HL-60/S4 treated with retinoic acid at 250 ng/mL for 4 days and 3 days (cell line): ENCODE data around the gene TTC6.

ENCODE experiments used
- in situ Hi-C: fragments of 300-500 bp; cut with MboI; formaldehyde crosslinking; loops from 2 replicates; pipeline ENCODE4 v1.7.0; 2022; ENCODE audit warnings: low sequenced_read_pairs

TTC6 gene

DNA sequence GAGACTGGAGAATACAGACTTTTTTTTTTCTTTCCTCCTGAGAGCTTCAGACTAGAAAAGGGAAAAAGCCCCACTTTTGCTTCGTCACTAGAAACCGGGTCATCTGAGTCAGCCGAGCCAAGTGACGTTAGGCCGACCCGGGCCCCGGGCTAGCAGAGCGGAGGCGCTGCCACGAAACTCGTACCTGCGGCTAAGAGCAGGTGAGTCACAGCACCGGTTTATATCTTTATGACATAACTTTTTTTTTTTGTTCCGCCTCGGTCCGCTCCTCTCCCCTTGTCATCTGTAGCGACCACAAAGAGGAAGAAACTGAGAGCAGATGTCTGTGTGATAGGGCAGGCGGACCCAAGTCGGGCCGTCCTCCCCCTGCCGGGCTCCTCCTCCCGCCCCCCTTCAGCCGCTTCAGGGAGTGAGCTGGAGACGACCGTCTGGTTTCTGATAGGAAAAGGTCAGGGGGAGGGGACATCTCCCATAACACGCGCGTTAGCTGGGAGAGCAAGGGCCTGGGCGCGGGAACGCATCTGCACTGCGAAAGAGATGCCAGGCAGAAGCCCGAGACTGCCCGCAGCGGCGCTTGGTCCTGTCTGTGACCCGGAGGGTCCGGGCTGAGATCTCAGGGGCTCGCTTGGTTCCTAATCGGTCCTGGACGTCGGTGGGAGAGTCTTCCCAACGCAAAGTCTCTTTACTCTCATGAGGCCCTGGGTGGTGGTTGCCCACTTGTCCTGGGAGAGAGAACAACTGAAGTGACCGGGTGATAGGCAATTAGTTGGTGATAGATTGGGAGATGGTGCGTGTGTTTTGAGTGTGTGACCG lies 586 bp downstream of the TTC6 start:
- in situ Hi-C loops = no loop called here

DNA sequence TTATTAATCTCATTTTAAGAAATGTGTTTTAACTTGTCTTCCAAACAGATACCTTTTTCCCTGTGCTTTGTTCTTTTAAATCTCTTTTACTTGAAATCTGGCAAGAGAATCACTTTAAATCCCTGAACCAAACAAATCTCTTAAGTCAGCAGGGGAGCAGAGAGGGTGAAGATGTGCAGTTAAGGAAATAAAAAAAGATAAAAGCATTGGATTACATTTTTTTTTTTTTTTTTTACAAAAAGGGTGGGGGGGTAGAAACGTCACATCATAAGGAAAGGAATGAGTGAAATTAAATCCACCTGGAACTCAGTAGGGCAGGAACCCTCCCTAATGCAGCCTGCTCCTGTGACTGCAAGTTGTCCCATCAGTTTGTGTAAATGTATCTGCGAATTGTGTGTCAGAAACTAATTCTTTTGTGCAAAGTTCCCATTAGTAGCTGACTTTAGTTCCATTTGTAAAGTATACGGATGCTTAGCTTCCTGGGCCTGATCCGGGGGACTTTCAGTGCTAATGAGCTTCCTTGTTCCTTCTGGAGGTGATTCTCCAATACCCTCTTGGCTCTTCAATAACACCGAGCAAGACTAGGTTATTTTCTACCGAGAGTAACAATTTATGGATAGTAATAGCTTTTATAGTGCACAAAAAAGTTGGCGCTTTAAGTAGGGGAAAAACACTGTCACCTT lies 1.5 kb downstream of the TTC6 start:
- in situ Hi-C loops = no loop called here

DNA sequence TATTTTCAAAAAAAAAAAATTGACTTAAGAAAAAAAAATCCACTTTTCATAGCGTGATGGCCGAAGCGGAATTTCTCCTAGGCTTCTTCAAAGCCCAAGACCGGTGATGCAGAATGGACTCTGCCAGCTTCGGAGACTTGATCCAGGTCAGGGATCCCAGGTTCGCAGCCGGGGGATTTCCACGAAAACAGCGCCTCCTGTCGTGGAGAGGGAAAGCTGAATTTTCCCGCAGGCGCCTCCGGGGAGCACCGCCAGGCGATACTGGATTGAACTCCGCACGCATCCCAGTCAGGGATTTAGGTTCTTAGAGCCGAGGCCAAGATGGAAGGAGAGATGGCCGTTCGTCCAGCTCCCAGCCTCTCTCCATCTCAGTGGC lies 2.1 kb downstream of the TTC6 start:
- in situ Hi-C loops = no loop called here

DNA sequence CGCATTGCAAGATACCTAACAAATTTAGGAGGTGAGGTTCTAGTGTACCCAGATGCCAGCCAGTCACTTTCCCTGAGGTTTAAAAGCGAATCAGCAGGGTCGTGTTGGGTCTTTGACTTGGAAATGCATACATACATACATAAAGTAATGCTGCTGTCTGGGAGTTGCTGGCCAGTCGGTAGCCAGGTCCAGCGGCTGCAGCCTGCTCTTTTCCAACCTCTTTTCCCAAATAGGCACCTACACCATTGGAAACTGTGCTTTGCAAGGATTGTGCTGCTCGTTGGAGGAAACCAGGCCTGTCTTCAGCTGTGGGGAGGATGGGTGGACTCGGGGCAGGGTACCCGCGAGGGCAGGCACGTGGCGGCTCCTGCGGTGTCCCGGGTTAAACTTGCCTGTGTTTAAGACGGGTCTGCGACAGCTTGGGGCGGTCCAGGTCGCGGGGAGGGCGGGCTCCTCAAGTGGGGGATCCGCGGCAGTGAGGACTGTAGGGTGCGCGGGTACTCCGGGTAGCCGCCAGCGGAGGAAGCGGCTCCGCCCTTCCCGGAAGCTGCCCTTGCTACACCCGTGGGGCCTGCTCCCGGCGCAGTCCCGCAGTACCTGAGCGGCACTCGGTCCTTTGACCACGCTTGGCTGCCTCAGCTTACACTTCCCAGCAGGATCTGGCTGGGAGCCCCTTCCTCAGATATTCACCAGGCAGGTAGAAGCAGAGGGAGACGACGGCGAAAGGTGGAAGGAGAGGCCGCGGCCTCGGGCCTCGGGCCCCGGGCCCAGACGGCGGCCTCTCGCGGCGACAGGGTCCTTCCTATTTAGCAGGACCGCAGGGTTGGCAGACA lies 2.7 kb downstream of the TTC6 start:
- in situ Hi-C loops = no loop called here

DNA sequence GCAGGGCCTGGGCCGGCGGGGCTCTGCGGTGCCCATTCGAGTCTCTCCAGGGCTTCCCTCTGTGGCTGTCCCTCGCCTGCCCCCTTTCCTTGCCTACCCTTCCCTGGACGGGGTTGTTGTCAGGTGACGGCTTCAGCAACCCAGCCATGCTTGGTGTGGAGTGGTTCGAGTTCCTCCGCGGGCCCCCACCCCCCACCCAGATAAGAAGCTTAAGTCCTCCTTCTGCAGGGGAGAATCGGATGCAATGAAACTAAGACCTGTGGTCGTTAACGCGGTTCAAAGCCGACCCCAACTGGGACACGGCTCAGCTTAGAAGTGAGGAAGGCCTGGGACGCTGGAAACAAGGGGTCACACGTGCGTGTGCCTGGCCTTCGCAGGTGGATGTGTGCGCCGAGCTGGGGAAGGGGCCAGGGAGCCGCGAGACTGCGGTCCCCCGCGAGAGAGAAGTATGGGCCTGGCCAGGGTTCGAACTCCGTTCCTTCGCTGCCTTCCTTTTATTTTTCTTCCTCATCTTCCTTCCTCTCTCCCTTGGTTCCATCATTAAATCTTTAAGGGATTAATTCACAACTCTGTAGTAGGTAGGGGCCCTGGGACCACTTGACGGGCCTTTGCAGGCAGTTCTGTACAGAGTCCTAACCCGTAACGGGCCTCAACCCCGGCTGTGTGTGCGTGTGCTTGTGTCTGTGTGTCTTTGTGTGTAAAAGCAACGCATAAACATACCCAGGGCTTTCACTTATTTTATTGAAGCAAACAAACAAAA lies 3.5 kb downstream of the TTC6 start:
- in situ Hi-C loops = no loop called here

DNA sequence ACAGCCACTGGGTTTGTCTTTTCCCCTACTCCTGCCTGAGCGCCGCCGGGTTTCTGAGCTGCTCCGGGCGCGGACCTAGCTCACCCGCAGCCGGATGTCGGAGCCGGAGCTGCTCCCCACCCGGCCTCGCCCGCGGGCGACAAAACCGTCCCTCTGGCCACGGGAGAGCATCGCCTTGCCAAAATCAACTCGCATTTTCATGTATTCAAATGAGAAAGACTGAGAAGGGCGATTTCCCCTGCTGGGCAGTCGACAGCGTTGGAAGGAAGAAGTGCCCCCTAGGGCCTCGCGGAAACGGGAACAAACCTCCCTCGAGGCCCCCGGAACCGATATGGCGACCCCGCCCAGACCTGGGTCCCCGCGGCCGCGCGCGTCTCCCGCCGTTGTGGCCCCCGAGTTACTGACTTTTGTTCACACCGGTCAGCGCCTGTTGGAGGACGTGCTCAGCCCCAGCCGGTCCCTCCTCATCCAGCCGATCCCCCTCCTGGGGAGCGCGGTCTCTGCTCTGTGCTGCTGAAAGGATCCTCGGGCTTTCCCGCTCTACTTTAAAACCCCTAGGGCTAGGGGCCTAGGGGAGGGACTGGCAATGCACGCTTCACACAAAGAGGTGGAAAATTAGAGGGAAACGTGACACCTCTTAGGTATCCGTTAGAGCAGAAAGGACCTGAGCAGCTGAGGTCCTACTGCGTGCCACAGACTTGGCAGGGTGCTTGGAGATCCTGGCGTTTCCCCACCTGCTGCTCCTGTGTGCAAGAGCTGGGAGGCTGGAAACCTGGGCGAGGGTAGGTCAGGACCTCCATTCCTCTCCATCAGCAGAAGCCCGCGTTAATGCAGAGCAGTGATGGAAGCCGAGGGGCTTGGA lies 4.3 kb downstream of the TTC6 start:
- in situ Hi-C loops = no loop called here

DNA sequence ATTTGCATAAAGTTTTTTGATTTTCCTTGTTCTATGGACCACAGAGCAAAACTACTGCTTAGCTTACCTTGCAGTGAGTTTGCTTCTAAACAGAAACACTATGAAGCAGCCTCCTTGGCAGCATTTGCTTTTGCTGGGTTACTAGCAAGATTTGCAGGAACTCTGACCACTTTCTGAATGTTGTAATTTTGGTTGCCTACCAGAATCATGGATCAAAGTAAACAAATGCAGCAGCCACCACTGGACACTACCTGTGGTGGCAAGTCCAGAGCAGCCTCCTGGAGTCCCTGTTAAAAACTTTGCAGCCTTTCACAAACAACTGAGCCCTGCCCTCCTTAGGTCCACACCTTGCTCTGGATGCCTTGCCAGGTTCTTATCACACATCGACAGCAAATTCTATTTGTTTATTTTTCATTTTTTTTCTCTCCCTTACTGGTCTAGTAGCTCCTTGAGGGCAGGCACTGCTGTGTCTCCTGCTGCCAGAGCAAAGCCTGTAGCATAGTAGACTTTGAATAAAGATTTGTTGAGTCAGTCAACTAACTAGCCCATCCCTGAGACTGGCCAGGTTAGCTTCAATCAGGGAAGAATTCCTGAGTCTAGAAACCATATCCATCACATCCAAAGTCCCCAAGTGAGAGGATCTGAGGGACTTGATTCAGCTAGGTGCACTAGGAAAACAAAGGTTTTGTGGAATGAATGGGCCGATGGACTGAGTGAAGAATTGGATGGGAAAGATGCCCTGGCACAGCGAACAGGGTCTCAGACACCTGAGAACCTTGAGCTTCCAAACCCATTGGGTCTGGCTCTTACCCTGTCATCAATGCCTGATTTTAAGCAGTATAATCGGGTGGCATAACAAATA lies 5.7 kb downstream of the TTC6 start:
- in situ Hi-C loops = no loop called here

DNA sequence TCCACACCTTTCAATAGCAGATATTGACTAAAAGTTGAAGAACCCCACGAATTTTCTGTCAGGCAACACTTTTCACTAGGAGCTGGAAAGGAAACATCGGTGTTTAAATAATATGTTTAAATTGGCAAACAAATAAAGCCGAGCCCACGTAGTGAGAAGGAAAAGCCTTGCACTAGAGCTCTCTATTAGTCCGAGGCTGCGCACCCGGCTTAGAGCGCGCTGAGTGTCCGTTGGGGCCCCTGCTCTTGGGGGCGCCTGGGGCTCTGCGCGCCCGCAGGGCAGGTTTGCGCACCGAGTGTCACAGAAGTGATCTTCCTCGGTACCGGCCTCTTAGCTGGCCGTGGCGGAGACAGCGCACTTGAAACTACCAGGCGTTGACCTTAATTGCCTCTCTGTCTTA lies 6.4 kb downstream of the TTC6 start:
- in situ Hi-C loops = no loop called here

DNA sequence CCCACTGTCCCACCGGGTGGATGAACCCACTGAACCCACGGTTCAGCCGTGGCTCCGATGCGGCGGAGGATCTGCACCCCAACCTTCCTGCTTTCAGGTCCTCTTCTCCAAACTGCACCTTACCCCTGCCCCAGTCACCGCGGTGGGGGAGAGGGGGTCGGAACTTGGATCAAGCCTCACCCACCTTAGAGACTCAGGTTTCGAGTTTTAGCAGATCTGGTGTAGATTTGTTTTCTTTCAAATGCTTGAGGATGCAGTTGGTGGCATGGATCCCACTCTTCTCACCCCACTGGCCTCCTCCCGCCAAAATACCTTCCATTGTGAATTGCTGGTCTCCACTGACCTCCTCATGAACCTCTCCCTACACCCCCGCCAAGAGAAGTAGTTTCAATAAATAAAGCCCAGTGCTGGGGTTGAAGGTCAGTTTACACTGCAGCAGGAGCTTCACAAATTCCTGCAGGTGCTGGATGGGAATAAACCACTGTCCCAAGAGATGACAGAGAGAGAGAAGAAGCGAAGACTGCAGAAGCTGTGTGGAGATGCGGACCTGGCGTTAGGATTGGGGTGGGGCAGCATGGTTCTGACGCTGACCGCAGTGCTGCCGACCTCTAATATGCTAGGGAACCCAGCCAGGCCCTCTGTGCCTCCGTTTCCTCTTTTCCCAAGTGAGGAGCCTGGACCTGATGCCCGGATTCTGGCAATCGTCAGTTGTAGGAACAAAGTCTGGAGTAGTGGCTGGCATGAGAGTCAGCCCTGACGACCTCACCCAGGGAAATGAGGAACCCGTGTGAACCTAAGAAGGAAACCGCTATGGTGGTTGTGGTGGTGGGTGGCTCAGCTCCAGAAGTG lies 7.4 kb downstream of the TTC6 start:
- in situ Hi-C loops = no loop called here

DNA sequence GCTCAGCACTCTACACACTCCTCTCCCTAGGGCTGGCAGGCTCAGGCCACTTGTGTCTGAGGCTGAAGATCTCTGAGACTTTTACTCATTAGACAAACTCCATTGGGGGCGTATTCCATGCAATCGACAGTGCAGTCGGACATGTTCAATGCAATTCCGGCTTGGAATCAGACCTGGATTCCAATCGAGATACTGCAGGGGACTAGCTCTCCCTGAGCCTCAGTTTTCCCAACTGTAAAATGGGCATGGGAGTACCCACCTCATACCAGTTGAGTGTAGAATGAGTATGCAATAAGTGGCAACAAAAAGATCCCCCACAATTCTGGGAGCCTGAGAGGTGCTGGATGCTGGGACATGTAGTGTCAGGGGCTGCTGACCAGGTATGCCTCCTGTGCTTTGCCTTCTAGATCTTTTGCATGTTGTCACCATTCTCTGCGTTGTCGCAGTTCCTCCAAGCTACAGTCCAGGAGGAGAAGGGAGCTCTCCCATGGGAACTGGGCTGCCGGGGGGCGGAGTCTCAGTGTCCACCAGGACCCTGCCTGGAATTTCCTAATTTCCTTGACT lies 8.3 kb downstream of the TTC6 start:
- in situ Hi-C loops = no loop called here

DNA sequence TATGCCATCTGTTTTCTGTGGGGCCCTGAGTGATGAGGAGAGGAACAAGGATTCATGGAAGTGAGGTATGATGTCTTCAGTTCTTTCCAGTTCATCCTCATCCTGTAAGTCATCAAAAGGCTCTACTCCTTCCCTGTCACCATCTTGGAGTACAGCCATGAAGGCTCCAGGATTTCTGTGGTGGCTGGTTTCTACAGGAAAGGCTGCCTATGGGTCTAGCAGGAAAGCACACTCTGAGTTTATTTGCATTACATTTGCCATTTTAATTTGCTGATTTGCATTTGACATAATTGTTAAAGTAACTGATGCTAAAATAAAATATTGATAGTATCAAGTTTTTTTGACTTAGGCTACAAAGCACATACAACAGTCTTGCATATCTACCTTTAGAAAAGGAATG lies 11.2 kb downstream of the TTC6 start:
- in situ Hi-C loops = no loop called here

DNA sequence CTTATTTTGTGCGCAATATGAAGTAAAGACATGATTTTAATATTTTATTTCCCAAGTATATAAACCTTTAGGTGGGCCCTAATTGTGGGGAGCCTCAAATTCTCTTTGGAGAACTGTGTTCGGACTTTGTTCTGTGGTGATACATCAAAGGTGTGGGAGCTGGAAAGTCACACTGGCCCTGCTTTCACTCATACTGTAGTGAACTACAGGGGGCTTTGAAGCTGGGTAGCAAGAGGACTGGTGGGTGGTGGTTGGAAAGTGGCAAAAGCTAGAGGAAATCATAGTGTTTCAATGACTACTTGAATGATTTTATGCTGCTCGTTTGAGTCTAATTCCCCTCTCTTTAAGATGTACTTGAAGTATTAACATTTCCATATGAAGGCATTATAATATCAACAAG lies 13.2 kb downstream of the TTC6 start:
- in situ Hi-C loops = no loop called here

DNA sequence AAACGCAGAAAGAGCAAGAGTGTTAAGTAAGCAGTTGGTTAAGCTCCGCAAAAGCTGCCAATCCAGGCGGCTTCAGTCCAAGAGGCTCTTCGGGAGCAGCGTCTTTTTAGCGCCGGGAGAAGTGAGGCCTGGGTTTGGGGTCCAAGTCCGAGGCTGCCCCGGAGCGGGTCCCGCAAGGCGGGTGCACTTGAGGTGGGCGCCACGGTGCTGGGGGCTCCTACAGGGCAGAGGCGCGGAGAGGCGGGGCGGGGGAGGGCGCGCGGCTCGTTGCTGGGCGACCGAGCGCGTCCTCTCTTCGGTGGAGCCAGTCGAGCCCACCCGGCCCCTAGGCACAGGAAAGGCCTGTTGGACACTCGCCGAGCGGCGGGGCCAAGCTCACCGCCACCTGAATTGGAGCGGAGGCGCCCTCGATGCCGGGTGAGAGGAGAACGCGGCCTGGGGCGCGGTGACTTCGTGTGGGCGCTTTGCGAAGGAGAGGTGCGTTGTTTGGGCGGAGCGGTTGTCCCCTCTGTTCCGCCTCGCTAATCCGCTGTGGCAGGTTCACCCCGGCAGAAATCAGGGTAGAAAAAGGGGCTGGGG lies 15.6 kb downstream of the TTC6 start:
- in situ Hi-C loops = no loop called here

DNA sequence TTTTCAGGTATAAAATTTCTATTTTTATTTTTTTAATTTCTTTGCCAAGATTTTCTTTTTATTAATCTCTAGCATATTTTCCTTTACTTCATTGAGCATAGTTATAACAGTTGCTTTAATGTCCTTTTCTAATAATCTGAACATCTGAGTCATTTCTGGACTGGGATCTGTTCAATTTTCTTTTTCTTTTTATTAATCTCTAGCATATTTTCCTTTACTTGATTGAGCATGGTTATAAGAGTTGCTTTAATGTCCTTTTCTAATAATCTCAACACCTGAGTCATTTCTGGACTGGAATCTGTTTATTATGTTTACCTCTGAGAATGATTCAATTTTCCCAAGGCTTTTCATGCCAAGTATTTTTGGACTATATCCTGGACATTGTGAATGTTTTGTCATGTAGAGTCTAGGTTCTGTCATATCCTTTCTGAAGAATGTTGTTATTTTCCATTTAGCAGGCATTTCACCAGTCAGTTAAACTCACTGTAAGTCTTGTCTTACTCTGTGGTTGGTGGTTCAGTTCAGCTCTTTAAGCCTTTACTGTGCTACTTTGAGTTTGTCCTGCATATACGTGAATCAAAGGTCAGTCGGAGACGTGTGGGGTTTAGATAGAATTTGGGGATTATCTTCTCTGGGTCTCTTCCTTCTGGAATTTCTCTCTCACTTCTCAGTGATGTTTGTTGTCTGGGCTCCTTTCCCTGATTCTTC lies 20.3 kb downstream of the TTC6 start:
- in situ Hi-C loops = no loop called here

DNA sequence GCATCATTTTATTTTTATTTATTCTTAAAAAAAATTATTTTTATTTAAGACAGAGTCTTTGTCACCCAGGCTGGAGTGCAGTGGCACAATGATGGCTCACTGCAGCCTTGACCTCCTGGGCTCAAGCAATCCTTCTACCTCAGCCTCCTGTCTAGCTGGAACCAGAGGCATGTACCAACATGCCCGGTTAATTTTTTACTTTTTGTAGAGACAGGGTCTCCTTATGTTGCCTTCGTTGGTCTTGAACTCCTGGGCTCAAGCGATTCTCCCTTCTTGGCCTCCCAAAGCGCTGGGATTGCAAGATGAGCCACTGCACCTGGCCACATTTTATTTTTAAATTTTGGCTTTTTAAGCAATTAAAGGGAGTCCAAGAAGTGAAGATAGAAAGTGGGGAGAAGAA lies 21.4 kb downstream of the TTC6 start:
- in situ Hi-C loops = no loop called here

DNA sequence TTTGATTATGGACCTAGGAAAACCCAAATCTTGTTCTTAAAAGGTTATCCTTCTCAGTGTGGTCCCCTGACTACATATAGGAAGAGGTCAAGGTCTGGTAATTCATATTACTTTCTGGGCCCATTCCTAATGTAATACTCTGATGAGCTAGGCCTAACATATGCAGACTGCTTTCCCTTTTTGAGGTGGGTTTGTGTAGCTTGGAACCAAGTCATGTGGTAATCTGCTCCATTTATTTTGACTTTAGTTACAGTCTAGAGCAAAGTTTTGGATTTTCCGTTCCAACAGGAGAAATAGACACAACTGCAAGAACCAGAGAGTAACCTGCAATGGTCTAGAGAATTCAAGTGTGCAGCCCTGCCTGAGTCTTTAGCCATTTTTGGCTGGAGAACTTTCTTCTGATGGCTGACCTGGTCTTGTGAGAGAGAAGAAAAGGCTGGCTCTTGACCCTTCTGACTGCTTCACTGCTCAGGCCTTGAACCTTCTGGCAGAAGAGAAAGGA lies 22.5 kb downstream of the TTC6 start:
- in situ Hi-C loops = no loop called here
